NCI-H82 treated with DMSO at 0.1 percent for 48 hours (cell line): Measurements from ENCODE around the gene SH3BGRL.
"Not testable (repeated sequence)": the region's sequence is repeated elsewhere in the genome, so short reads cannot be mapped to it uniquely, and the experiment has no call there.

Experiments
- DNase-seq: peaks from one replicate; lab custom pipeline; 2025; ENCODE audit not compliant: unreplicated experiment; lab: John Stamatoyannopoulos, UW

SH3BGRL gene

GRCh38 chrX:81259020-81259713, 57.3 kb downstream of the SH3BGRL start:
- no peak for DNase-seq

- DNase-seq: no peak
These were observed 58.0 kb downstream of the SH3BGRL start for GRCh38 chrX:81259714-81260395.

- no peak for DNase-seq
These were observed 59.7 kb downstream of the SH3BGRL start for GRCh38 chrX:81261576-81261975.

- no peak for DNase-seq
These were observed 61.2 kb downstream of the SH3BGRL start for GRCh38 chrX:81263059-81263458.

DNA sequence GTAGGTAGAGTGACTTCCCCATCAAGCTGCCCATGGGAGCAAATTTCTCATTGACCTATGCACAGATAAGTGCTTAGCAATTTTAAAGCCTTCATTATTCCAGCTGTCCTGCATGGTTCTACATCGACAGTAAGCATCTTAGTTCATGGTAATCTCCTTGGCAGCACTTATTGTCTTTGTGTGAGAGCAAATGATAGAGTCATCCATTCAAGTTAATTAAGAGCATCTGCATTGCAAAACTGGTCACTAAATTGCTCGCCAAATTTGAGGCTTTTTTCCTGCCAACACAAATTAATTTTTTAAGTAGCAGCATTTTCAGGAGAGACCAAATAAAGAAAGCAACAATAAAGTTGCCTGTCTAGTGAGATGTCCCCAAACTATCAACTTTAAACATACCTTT, 76.7 kb downstream of the SH3BGRL start:
- no peak for DNase-seq

GRCh38 chrX:81280148-81280547, 78.2 kb downstream of the SH3BGRL start:
- no peak for DNase-seq

- no peak for DNase-seq
These were observed 84.2 kb downstream of the SH3BGRL start for GRCh38 chrX:81286075-81286474.

DNA sequence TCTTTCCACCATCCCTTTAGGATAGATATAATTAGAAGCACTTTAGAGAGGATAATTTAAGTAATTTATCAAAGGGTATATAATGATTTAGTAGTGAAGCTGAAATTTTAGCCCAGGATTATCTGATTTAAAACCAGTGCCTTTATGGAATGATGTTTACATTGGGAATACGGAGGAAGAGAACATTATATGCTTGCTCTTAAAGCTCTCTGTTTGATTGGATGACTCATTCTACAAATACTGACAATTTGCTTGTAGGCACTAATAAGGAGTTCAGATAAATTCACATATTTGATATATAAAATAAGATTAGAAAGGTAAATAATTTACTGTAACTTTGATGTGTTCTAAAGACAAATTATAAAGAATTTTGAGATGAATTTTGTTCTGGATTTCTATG, 84.7 kb downstream of the SH3BGRL start:
- no peak for DNase-seq

GRCh38 chrX:81291996-81292395, 90.1 kb downstream of the SH3BGRL start:
- DNase-seq: no peak

DNA sequence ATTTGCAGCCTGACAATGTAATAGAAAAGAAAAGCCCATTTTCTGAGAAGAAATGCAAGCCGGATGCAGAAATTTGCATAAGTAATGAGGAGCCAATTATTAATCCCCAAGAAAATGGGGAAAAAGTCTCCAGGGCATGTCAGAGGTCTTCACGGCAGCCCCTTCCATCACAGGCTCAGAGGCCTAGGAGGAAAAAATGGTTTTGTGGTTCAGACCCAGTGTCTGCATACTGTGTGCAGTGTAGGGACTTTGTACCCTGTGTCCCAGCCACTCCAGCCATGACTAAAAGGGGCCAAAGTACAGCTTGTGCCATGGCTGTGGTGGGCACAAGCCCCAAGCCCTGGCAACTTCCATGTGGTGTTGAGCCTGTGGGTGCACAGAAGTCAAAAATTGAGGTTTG, 92.2 kb downstream of the SH3BGRL start:
- no peak for DNase-seq

GRCh38 chrX:81301877-81302276, 100.0 kb downstream of the SH3BGRL start:
- DNase-seq: no peak

DNA sequence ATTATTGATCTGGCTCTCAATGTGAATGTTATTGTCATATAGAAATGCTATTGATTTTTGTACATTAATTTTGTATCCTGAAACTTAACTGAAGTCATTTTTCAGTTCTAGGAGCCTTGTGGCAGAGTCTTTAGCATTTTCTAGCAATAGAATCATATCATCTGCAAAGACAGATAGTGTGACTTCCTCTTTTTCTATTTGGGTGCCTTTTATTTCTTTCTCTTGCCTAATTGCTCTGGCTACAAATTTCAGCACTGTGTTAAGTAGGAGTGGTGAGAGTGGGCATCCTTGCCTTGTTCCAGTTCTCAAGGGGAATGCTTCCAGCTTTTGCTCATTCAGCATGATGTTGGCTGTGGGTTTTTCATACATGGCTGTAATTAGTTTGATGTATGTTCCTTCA, 102.7 kb downstream of the SH3BGRL start:
- no peak for DNase-seq

DNA sequence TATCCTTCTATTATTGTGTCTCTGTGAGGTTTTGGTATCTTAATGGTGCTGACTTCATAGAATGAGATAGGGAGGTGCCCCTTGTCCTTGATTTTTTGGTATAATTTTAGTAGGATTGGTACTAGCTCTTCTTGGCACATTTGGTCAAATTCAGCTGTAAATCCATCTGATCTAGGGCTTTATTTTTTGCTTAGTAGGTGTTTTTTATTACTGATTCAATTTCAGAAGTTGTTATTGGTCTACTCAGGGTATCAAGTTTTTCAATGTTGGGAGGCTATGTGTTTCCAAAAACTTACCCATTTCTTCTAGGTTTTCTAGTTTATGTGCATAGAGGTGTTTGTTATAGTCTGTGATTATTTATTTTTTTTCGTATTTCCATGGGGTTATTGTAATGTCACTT, 103.3 kb downstream of the SH3BGRL start:
- no peak for DNase-seq

DNA sequence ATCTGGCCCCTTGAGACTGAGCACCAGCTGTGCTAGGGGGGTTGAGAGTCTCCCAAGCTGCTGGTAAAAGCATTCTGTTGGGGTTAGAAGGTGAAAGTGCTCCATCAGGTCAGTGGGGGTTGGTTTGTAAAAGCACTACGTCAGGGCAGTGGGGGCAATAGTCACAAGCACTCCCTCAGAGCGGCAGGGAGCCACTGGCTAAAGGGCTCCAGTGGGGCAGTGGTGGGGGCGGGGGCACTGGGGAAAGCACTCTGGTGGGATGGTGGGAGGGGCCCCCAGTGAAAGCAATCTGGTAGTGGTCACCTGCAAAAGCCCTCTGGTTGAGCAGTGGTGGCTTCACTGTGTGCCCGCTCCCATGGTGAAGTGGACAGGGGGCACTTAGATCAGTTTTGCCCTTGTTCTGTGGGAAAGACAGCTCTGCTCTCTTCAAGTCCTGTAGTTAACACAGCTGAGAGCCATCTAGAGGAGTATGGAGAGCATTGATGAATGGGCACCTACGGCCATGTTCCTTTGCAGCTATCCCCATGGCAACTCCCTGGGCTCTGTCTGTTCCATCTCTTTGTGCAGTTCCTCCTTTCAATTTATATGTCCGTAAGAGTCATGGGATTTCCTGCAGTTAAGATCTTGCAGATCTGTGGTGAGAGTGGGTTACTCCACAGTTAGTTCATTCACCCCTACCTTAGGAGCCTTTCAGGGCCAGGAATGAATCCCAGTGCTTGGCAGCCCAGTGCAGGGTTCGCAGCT, 106.4 kb downstream of the SH3BGRL start:
- DNase-seq: peak; percentile 44

DNA sequence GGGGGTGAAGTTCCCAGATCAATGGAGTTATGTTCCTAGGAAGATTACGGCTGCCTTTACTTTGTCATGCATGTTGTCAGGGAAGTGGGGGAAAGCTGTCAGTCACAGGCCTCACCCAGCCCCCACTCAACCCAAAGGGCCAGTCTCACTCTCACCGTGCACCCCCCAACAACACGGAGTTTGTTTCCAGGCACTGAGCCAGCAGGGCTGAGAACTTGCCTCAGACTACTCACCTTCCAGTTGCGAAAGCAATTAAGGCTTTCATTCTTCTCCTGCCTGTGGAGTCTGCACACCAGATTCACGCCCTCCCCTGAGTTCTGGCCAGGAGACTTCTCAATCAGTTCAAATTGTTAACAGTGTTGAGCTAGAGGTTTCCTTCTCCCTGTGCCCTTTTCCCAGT, 114.3 kb downstream of the SH3BGRL start:
- no peak for DNase-seq

DNA sequence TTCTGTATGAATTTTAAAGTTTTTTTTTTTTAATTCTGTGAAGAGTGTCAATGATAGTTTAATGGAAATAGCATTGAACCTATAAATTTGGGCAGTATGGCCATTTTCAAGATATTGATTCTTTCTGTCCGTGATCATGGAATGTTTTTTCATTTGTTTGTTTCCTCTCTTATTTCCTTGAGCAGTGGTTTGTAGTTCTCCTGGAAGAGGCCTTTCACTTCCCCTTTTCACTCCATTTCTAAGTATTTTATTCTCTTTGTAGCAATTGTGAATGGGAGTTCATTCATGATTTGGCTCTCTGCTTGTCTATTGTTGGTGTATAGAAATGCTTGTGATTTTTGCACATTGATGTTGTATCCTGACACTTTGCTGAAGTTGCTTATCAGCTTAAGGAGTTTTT, 129.8 kb downstream of the SH3BGRL start:
- not testable (repeated sequence) for DNase-seq

- no peak for DNase-seq
These were observed 134.7 kb downstream of the SH3BGRL start for GRCh38 chrX:81336455-81337152.

GRCh38 chrX:81337805-81338204, 135.9 kb downstream of the SH3BGRL start:
- no peak for DNase-seq

GRCh38 chrX:81338924-81339323, 137.0 kb downstream of the SH3BGRL start:
- no peak for DNase-seq

GRCh38 chrX:81345296-81345695, 143.4 kb downstream of the SH3BGRL start:
- DNase-seq: not testable (repeated sequence)
